ENCODE results near the gene SEPTIN8. TPM values are rescaled to one million over a fixed set of nuclear protein-coding genes. Genes with fewer than 3 reads are reported as not detected.

SEPTIN8 gene
- total RNA-seq, 1 experiment from 2014 or later: 48.5 TPM

DNA sequence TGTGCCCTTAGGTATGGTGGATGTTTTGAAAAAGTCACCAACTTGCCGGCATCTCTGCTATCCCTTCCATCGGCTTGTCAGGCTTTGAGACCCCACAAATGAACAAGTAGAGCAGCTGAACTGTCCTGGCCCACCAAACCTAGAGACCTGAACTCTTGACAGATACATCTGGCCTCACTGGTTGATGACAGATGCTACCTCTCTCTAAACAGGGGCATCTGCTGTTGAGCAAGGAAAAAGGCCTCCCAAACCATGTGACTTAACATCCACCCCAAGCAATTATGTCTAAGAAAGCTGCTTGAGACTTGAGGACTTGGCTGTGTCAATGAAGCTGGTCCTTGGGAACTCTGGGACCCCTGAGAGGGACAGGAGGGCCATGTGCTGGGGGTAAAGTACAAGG, 27.5 kb downstream of the SEPTIN8 start:
- CTCF ChIA-PET: no interaction called here
- TF ChIP-seq, protein P1, sequence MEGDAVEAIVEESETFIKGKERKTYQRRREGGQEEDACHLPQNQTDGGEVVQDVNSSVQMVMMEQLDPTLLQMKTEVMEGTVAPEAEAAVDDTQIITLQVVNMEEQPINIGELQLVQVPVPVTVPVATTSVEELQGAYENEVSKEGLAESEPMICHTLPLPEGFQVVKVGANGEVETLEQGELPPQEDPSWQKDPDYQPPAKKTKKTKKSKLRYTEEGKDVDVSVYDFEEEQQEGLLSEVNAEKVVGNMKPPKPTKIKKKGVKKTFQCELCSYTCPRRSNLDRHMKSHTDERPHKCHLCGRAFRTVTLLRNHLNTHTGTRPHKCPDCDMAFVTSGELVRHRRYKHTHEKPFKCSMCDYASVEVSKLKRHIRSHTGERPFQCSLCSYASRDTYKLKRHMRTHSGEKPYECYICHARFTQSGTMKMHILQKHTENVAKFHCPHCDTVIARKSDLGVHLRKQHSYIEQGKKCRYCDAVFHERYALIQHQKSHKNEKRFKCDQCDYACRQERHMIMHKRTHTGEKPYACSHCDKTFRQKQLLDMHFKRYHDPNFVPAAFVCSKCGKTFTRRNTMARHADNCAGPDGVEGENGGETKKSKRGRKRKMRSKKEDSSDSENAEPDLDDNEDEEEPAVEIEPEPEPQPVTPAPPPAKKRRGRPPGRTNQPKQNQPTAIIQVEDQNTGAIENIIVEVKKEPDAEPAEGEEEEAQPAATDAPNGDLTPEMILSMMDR (IDR thresholded peaks at IDR 0.05; ENCODE audit: unreplicated experiment): no peak
- no peaks in the 10 kb centered on the region for H3K36me3 Mint-ChIP-seq (ENCODE audit: insufficient read depth, unreplicated experiment)
- DNase-seq: no peak
- no peak overlapping the region for H3K27ac Mint-ChIP-seq (ENCODE audit: unreplicated experiment)
- H3K4me1 Mint-ChIP-seq (ENCODE audit: low read depth, unreplicated experiment): no peaks in the 10 kb centered on the region
- H3K4me3 Mint-ChIP-seq (ENCODE audit: low read depth, unreplicated experiment): no peak overlapping the region
- BruUV-seq (replicated peaks): no TSS peak
- intact Hi-C loops (cut with micrococcal nuclease; ENCODE audit: unreplicated experiment): no loop called here
- H3K9me3 Mint-ChIP-seq (ENCODE audit: low read depth, unreplicated experiment): no peaks in the 10 kb centered on the region
- H3K27me3 Mint-ChIP-seq (ENCODE audit: unreplicated experiment): no peaks in the 10 kb centered on the region

DNA sequence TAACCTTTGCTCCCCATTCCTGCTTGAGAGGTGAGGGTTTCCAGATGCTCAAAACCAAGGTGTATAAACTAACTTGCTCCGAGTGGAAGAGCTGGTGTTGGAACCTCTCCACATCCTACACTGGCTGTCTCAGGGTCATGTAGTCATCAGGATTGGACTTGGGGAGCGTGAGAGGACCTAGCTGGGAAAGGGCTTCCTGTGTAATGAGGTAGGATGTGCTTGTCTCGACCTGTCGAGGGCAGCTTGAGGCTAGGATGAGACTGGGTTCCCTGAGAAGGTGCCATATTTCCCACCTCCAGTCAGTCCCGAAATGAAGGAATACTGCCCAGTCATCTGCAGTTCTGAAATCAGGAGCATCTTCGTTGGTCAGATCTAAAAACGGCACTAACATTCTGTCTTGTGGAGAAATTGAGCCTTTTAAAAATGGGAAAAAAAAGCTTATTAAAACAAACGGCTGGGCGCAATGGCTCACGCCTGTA, 28.5 kb downstream of the SEPTIN8 start:
- peak overlapping the region; percentile 66 for H3K4me3 Mint-ChIP-seq (ENCODE audit: low read depth, unreplicated experiment)

DNA sequence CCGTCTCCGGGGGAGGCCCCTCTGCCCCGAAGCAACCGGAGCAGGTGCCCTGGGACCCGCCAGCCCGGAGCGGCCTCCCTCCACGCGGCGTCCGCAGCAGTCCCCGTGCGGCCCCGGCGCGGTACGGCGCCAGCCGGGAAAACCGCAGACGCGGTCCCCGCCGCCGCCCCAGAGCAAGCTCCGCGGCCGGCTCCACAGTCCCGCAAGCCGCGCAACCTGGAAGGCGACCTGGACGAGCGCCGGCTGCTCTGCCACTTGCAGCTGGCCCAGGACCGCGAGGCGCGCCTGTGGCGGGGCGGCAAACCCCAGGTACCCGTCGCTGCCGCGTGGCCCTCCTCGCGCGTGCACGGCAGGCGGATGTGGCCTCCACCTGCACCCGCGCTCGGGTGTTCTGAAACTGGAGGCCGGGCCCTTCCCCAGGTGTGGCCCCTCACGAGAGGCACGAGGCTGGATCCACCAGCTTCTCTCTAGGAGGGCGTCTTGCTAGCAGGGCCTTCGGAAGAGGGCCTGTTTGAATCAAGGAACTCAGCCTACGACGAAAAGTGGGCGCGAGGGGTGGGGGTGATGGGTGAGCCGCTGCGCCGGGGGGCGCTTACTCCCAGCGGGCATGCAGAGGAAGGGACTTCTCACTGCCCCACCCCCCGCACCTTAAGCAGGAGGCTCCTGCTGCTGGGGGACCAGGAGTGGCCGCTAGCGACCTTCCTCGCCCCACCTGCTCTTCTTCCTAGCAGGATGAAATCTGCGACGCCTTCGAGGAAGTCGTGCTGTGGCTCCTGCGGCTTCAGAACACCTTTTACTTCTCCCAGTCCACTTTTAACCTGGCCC, 29.2 kb downstream of the SEPTIN8 start:
- TF ChIP-seq, protein P1 (IDR thresholded peaks at IDR 0.05; ENCODE audit: unreplicated experiment): no peak
- Mint-ChIP-seq H3K27ac (ENCODE audit: unreplicated experiment) (no peak overlapping the region), H3K27me3 (ENCODE audit: unreplicated experiment) (no peaks in the 10 kb centered on the region), H3K36me3 (ENCODE audit: insufficient read depth, unreplicated experiment) (no peaks in the 10 kb centered on the region), H3K9me3 (ENCODE audit: low read depth, unreplicated experiment) (no peaks in the 10 kb centered on the region), H3K4me3 (ENCODE audit: low read depth, unreplicated experiment) (peak overlapping the region; percentile 66), H3K4me1 (ENCODE audit: low read depth, unreplicated experiment) (no peaks in the 10 kb centered on the region)
- DNase-seq: peak; percentile 17
- intact Hi-C loops (cut with micrococcal nuclease; ENCODE audit: unreplicated experiment): no loop called here
- CTCF ChIA-PET: interaction anchor here (0.7 to 1.6 kb wide), 6 partner anchors 10 to 285 kb away, joined by 3 to 28 read pairs (median 6); partner anchors contain the start of genes GDF9, KIF3A, SOWAHA and UQCRQ
- BruUV-seq (replicated peaks): no TSS peak

More for the DNA sequence above, 28.5 kb downstream of the SEPTIN8 start:
- Mint-ChIP-seq H3K4me1 (ENCODE audit: low read depth, unreplicated experiment) (no peaks in the 10 kb centered on the region), H3K27ac (ENCODE audit: unreplicated experiment) (no peak overlapping the region), H3K9me3 (ENCODE audit: low read depth, unreplicated experiment) (no peaks in the 10 kb centered on the region), H3K27me3 (ENCODE audit: unreplicated experiment) (no peaks in the 10 kb centered on the region), H3K36me3 (ENCODE audit: insufficient read depth, unreplicated experiment) (no peaks in the 10 kb centered on the region)
- TSS peak; percentile 44 for BruUV-seq (replicated peaks)
- CTCF ChIA-PET: interaction anchor here (0.7 kb wide), 1 partner anchor 285 kb away, joined by 3 read pairs; no protein-coding TSS in a partner anchor
- intact Hi-C loops (cut with micrococcal nuclease; ENCODE audit: unreplicated experiment): no loop called here
- DNase-seq: no peak
- TF ChIP-seq, protein P1 (IDR thresholded peaks at IDR 0.05; ENCODE audit: unreplicated experiment): no peak

DNA sequence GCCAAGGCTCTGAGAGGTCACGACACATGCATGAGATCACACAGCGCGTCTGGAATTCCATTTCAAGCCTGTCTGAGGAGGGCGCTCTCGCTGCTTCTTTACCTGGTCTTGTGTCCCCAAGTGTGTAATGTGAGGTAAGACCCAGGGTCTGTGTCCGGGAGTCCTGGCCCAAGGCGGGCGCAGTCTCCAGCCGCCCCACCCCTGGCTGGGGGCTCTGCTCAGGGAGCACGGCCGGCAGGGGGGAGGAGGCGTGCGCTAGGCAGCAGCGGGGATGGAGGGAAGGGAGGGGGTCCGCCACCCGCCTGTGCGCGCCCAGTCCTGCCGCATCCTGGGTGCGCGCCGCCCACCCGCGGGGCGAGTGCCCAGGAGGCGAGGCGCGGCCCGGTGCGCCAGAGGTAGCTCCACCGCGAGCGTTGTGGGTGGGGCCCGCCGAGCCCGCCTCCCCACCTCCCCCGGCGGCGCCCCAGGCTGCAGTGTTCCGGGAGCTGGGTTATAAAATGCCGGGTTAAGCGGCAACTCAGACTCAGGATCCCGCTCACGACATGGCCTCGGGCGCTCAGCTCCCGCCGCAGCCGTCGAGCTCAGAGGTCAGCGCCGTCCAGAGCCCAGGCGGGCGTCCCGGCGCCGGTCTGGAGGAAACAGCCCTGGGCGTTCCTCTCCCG, 30.0 kb downstream of the SEPTIN8 start, which contains the start of gene CCNI2:
TSS of gene CCNI2 (plus strand) at position 473 of the 662 bp plus-strand sequence. CDS start at position 543, 70 bp downstream.
- Mint-ChIP-seq H3K36me3 (ENCODE audit: insufficient read depth, unreplicated experiment) (no peaks in the 10 kb centered on the region), H3K9me3 (ENCODE audit: low read depth, unreplicated experiment) (no peaks in the 10 kb centered on the region), H3K27ac (ENCODE audit: unreplicated experiment) (no peak within 1 kb of the TSS), H3K4me3 (ENCODE audit: low read depth, unreplicated experiment) (peak within 1 kb of the TSS; percentile 66), H3K27me3 (ENCODE audit: unreplicated experiment) (no peaks in the 10 kb centered on the region), H3K4me1 (ENCODE audit: low read depth, unreplicated experiment) (no peaks in the 10 kb centered on the region)
- DNase-seq: peak; percentile 68
- CTCF ChIA-PET: interaction anchor here (1.0 to 1.6 kb wide), 5 partner anchors 10 to 119 kb away, joined by 3 to 28 read pairs (median 8); partner anchors contain the start of genes GDF9, KIF3A, SOWAHA and UQCRQ
- TF ChIP-seq, protein P1 (IDR thresholded peaks at IDR 0.05; ENCODE audit: unreplicated experiment): no peak
- intact Hi-C loops (cut with micrococcal nuclease; ENCODE audit: unreplicated experiment): no loop called here
- BruUV-seq (replicated peaks): no TSS peak

Measured in Calu3 (cell line).